KOPT-K1 (cell line): ENCODE results near the gene USF3.

ENCODE experiments used
- H3K27ac ChIP-seq: fragments of 200-600 bp; sonication (generic); 2 replicates; pipeline ENCODE4 v1.5.1; 2016; ENCODE audit warnings: antibody characterized with exemption, mild to moderate bottlenecking, low read depth, low read length; ENCODE audit not compliant: poor library complexity, severe bottlenecking
- H3K36me3 ChIP-seq: fragments of 200-600 bp; sonication (generic); 2 replicates; pipeline ENCODE4 v1.5.1; 2017; ENCODE audit warnings: antibody characterized with exemption, mild to moderate bottlenecking, low read length, moderate library complexity; ENCODE audit not compliant: insufficient read depth
- H3K9me3 ChIP-seq: fragments of 200-600 bp; sonication (generic); 2 replicates; pipeline ENCODE4 v1.5.1; 2017; ENCODE audit warnings: antibody characterized with exemption, low read length, mild to moderate bottlenecking; ENCODE audit not compliant: insufficient read depth, poor library complexity, severe bottlenecking

The USF3 gene

GRCh38 chr3:113623811-113624210 is 72.6 kb downstream of the USF3 start:
- H3K9me3 ChIP-seq, result no peaks in the 10 kb centered on the region
- H3K27ac ChIP-seq, result no peak overlapping the region
- H3K36me3 ChIP-seq, result peaks cover 52% of the 10 kb centered on the region

GRCh38 chr3:113623324-113623723 is 73.1 kb downstream of the USF3 start:
- Histone ChIP-seq H3K9me3 (no peaks in the 10 kb centered on the region), H3K27ac (no peak overlapping the region), H3K36me3 (peaks cover 48% of the 10 kb centered on the region)

GRCh38 chr3:113620091-113620490 is 76.4 kb downstream of the USF3 start:
- Histone ChIP-seq H3K27ac (no peak overlapping the region), H3K9me3 (no peaks in the 10 kb centered on the region), H3K36me3 (peaks cover 38% of the 10 kb centered on the region)

GRCh38 chr3:113617726-113618125 is 78.7 kb downstream of the USF3 start:
- Histone ChIP-seq H3K9me3 (no peaks in the 10 kb centered on the region), H3K36me3 (peaks cover 35% of the 10 kb centered on the region), H3K27ac (no peak overlapping the region)

DNA sequence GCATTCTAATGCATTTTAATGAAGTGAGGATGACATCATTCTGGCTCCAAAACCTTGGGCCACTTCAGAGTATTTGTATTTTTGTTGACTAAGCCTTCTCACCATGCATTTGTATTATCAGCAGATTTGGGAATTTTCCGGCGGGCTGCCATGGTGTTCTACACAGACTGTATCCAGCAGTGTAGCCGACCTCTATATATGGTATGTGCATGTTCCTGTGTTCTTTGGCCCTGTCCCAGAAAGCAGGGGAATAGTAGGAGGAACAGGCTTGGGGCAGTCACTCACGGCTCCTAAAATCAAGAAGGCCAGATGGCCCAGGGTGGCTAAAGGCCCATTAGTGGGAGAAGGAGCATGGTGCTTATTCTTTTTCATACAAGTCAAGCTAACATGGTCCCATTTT is 80.5 kb downstream of the USF3 start:
- no peaks in the 10 kb centered on the region for H3K9me3 ChIP-seq
- H3K27ac ChIP-seq, result no peak overlapping the region

DNA sequence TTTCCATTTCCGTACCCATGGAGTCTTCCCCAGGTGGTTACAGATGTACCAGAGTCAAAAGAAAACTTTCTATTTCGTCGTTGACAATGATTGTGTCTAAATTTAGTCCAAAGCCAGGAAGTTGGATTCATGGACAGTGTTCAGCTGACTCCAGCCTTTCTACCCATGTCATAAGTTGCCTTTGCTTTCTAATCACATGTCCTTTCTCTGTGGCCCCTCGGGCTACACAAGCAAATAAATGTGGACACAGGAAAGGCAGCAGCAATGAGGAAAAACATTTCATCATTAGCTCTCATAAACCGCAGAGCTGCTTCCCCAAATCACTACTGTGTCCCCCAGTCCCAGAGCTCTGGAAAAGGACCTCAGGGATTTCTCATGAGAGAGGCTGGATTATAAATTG is 82.0 kb downstream of the USF3 start:
- H3K27ac ChIP-seq, result no peak overlapping the region
- peaks cover 47% of the 10 kb centered on the region for H3K36me3 ChIP-seq
- no peaks in the 10 kb centered on the region for H3K9me3 ChIP-seq

More for the DNA sequence above, 80.5 kb downstream of the USF3 start:
- H3K36me3 ChIP-seq, result peaks cover 48% of the 10 kb centered on the region

GRCh38 chr3:113607219-113607596 is 89.2 kb downstream of the USF3 start:
- H3K9me3 ChIP-seq, result no peaks in the 10 kb centered on the region
- H3K27ac ChIP-seq, result peak overlapping the region; percentile 66
- peaks cover 52% of the 10 kb centered on the region for H3K36me3 ChIP-seq

DNA sequence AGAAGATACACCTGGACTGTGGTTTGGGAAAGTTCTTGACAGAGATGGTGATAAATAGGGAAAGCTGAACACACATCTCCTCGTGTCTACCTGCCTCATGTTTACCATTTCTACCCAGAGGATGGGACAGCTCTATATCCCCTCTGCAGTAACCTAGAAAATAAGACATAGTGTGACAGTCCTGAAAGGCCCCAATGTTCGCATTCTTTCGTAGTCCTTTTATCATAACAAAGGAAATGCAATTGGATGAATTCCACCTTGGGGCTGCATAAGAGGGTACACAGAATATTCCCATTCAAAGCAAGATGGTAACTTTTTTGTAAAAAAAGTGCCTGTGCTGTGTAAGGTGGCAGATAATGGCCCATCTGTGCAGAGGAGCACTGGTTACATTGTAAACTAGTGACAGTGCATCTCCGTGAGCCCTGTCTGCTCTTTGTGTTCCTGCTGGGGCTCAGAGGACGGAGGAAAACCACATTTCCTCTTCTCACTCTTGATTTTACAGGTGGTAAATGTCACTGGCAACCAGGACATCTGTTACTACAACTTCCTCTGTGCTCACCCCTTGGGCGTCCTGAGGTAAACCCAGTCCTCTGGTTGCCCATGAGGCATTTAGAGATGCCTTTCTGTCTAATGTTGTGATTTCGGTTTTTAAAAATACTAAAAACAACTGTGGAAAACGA is 89.8 kb downstream of the USF3 start:
- Histone ChIP-seq H3K27ac (peak overlapping the region; percentile 66), H3K9me3 (no peaks in the 10 kb centered on the region), H3K36me3 (peaks cover 47% of the 10 kb centered on the region)

DNA sequence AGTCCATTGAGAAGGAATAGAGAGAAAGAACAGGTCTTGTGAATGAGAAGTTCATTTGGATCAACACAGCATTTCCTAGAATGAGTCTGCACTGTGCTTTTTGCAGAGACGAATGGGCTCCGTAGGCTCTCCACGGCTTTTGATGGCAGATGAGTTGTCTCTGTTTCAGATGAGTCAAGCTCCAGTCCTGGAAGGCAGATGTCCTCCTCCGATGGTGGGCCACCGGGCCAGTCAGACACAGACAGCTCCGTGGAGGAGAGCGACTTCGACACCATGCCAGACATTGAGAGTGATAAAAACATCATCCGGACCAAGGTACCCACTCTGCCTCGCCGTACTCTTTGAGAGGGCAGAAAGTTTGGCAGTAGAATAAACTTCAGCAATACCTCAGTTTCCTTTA is 93.6 kb downstream of the USF3 start:
- Histone ChIP-seq H3K36me3 (peaks cover 24% of the 10 kb centered on the region), H3K27ac (no peak overlapping the region), H3K9me3 (no peaks in the 10 kb centered on the region)

GRCh38 chr3:113602256-113602655 is 94.2 kb downstream of the USF3 start:
- Histone ChIP-seq H3K36me3 (peaks cover 23% of the 10 kb centered on the region), H3K27ac (no peak overlapping the region), H3K9me3 (no peaks in the 10 kb centered on the region)

DNA sequence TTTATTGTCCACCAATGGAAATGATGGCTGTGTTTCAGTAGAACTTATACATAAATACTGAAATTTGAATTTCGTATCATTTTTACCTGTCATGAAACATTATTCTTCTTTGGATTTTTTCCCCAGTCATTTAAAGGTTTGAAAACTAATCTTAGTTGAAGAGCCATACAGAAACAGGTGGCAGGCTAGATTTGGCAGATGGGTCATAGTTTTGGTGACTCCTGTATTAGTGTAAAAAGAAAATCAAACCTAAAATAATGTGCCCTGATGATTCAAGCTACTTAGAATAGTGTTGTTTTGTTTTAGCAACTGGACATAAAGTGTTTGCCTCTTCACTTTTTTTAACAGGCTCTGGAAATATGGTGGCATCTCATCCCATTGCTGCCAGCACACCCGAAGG is 95.2 kb downstream of the USF3 start:
- Histone ChIP-seq H3K9me3 (no peaks in the 10 kb centered on the region), H3K27ac (no peak overlapping the region), H3K36me3 (peaks cover 23% of the 10 kb centered on the region)

DNA sequence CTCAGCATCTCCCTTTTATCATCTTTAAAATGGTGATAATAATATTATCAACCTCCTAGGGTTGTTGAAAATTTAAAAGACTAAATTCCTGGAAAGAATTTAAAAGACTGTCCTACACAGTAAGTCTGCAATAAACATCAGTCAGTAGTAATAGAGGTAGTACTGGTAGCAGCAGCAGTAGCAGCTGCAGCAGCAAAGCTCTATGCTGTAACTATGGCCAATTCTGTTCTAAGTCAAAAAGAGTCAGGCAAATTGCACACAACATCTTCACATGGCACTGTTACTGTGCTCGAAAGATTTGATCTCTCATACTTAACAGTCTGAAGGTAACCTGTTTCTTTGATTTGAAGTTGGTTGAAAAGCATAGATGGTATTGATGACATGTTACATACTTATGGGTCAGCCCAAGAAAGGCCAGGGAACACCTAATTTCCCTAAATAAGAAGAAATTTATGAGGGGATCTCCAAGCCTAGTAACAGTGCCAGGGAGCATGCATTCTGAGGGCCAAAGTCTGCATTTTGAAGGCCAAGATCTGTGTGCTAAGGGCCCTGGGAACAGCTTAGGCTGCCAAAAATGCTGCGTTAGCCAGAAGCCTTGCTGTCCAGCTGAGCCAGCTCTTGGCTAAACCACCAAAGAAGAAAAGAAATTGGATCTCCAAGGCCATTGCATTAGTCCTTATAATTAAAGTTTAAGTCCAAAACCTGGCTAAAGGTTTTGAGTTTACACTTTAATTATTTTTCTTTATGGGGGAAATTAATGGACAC is 95.8 kb downstream of the USF3 start:
- H3K9me3 ChIP-seq, result no peaks in the 10 kb centered on the region
- H3K36me3 ChIP-seq, result peaks cover 23% of the 10 kb centered on the region
- H3K27ac ChIP-seq, result no peak overlapping the region
